ENCODE data around the gene RXRA. TPM values are rescaled to one million over a fixed set of nuclear protein-coding genes. Genes with fewer than 3 reads are reported as not detected.

Gene RXRA
- total and polyA plus RNA-seq, 2 donors (not counting 3 experiments of a cell fraction or from before 2014, with no cell fraction given) = 15.4 to 37.4 TPM

- POLR2A ChIA-PET = no interaction called here
- no peak overlapping the region for H3K27ac ChIP-seq (ENCODE audit: insufficient read depth, low read depth, low read length)
- intact Hi-C loops (cut with micrococcal nuclease) = no loop called here
These were observed 22.0 kb upstream of the RXRA start for GRCh38 chr9:134304261-134304660.

More at GRCh38 chr9:134304261-134304660, 22.0 kb upstream of the RXRA start:
- no TSS peak for BruUV-seq (replicated peaks)
- no peaks in the 10 kb centered on the region for H3K79me2 ChIP-seq (ENCODE audit: control insufficient read depth, insufficient read depth, low read length)
- no peaks in the 10 kb centered on the region for H3K27me3 ChIP-seq (ENCODE audit: control insufficient read depth in 2 of 2, insufficient read depth in 2 of 2, low read length in 2 of 2)
- H4K20me1 ChIP-seq (replicated peaks; ENCODE audit: control insufficient read depth, extremely low read depth, insufficient read depth, low read length) = no peaks in the 10 kb centered on the region
- H3K36me3 ChIP-seq (ENCODE audit: control insufficient read depth in 2 of 2, extremely low read depth in 1 of 2, insufficient read depth in 2 of 2, low read length in 2 of 2) = no peaks in the 10 kb centered on the region
- no peak overlapping the region for H2AFZ ChIP-seq (ENCODE audit: low read depth, low read length)
- no peaks in the 10 kb centered on the region for H3K9me3 ChIP-seq (replicated peaks; ENCODE audit: control insufficient read depth, insufficient read depth, low read length)
- CTCF ChIA-PET = no interaction called here
- H3K4me2 ChIP-seq (ENCODE audit: insufficient read depth, low read length) = no peak overlapping the region
- H3K9ac ChIP-seq (replicated peaks; ENCODE audit: extremely low read depth, insufficient read depth, low read length) = no peak overlapping the region
- DNase-seq (ENCODE audit: low read depth, low spot score) (no peak), FAIRE-seq (no peak)
- no peak overlapping the region for H3K4me3 ChIP-seq (replicated peaks in 1 of 3; ENCODE audit: insufficient read depth in 1 of 3, low read depth in 1 of 3, low read length in 3 of 3)
- no peaks in the 10 kb centered on the region for H3K4me1 ChIP-seq (ENCODE audit: control insufficient read depth, extremely low read depth, insufficient read depth, low read length)
- dilution Hi-C loops (cut with MboI; ENCODE audit: extremely low pct_ligation_motif_present, low sequenced_read_pairs) = no loop called here
- no peak for TF ChIP-seq POLR2A (IDR thresholded peaks at IDR 0.05; ENCODE audit: low read depth, low read length)
- TF ChIP-seq MYC (IDR thresholded peaks at IDR 0.05; ENCODE audit: low read depth, low read length) = no peak
- TF ChIP-seq EZH2 (IDR thresholded peaks at IDR 0.05; ENCODE audit: borderline replicate concordance, low read depth, low read length, severe bottlenecking) = no peak
- no peak for TF ChIP-seq CTCF (IDR thresholded peaks at IDR 0.05; ENCODE audit: extremely low read depth in 1 of 2, insufficient read depth in 1 of 2, low read depth in 1 of 2, low read length in 2 of 2)
- no peak for TF ChIP-seq POLR2AphosphoS5 (IDR thresholded peaks at IDR 0.05; ENCODE audit: insufficient read depth, low read depth, low read length)
- TF ChIP-seq FOS (IDR thresholded peaks at IDR 0.05; ENCODE audit: borderline replicate concordance, insufficient read depth, low read length) = no peak
- TF ChIP-seq JUN (IDR thresholded peaks at IDR 0.05; ENCODE audit: borderline replicate concordance, insufficient read depth, insufficient read length, low read depth) = no peak
- TF ChIP-seq GATA2 (IDR thresholded peaks at IDR 0.05; ENCODE audit: insufficient read depth, insufficient read length, low read depth, low read length) = no peak
- TF ChIP-seq MAX (IDR thresholded peaks at IDR 0.05; ENCODE audit: insufficient read depth, insufficient read length) = no peak
- H3K9me1 ChIP-seq (replicated peaks; ENCODE audit: control insufficient read depth, extremely low read depth, insufficient read depth, low read length) = no peaks in the 10 kb centered on the region

Measured in endothelial cell of umbilical vein (primary cell).